ENCODE data around the gene PDHX.
A peak's percentile ranks its signal among the peaks of the same experiment; 100 is the strongest.

PDHX gene

DNA sequence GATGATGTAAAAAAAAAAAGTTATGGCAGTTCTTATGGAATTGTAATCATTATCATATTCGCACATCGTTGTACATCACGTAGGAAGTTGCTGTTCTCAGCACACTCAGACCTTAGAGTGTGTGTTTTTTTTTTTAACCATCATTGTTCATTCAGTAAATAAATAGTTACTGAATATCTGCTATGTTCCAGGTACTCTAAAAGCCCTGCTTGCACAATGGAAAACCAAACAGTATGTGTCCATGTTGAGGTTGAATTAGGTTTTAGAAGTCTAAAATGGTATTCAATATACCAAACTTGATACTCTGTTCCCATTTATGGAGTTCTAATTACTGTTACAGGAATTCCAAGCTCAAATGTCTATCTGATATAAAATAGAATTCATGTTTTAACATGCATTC is 41.2 kb downstream of the PDHX start:
- DNase-seq (ENCODE audit: low read depth): no peak

DNA sequence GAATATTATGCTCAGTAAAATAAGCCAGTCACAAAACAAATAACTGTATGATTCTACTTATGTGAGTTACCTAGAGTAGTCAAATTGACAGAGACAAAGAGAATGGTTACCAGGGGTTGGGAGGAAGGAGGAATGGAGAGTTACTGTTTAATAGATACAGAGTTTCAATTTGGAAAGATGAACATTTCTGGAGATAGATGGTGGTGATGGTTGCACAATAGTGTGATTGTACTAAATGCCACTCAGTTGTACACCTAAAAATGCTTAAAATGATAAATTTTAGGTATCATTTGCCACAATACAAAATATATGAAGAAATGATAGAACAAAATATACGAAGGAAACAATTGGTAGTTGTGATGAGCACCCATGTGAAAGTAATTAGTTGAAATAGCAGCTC is 43.4 kb downstream of the PDHX start:
- no peak for DNase-seq (ENCODE audit: low read depth)

DNA sequence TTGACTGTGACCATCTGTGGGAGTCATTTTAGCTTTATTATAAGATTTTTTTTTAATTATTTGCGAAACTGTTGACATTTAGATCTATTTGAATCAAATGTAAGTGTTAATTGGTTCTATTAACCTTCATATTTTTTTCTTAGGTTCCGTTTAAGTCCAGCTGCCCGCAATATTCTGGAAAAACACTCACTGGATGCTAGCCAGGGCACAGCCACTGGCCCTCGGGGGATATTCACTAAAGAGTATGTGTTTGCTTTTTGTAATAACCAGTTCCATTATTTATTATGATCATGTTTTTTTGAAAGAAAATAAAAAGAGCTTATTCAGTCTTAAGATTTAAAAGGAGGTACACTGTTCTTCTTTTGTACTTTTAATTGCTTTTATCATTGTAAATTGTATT is 43.9 kb downstream of the PDHX start:
- DNase-seq (ENCODE audit: low read depth): no peak

DNA sequence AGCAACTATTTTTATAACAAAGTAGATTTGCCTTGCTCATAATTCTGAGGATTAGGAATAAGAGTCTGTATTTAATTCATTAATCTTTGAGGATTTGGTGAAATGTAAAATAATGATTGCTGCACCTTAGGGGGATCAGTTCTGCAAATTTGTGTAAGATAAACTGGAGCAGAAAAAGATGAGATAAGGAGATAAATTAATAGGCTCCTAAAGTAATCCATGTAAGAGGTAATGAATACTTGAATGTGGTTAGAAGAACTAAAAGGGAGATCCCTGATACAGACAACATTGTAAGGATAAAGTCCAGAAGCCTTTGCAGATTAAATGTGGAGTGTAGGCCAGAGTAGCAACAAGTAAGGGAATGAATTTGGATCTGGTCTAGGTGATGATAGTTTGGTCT is 45.6 kb downstream of the PDHX start:
- DNase-seq (ENCODE audit: low read depth): no peak

DNA sequence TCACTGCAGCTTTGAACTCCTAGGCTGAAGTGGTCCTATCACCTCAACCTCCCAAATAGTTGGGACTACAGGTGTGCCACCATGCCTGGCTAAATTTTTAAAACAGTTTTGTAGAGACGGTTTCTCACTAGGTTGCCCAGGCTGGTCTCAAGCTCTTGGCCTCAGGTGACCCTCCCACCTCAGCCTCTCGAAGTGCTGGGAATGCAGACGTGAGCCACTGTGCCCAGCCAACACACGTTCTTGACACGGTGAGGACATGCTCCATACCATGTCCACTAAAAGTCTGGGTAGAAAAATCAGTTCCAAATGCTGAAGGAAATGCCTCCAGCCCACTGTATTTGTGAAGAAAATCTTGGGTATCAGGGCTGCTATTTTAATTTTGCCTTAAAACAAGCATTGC is 46.9 kb downstream of the PDHX start:
- no peak for DNase-seq (ENCODE audit: low read depth)

GRCh38 chr11:34964610-34965331 is 48.4 kb downstream of the PDHX start:
- no peak for DNase-seq (ENCODE audit: low read depth)

DNA sequence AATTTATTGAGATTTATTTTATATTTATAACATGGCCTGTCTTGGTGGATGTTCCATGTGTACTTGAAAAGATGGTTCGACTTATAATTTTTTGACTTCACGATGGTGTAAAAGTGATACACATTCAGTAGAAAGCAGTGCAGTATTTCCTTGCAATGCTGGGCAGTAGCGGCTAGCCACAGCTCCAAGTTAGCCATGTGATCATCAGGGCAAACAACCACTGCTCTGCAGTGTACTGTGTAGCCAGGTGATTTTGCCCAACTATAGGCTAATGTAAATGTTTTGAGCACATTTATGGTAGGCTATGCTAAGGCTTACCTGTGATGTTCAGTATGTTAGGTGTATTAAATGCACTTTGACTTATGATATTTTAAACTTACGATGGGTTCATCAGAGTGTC is 52.4 kb downstream of the PDHX start:
- DNase-seq (ENCODE audit: low read depth): no peak

- no peak for DNase-seq (ENCODE audit: low read depth)
Measured at GRCh38 chr11:34970033-34970432, 53.6 kb downstream of the PDHX start.

DNA sequence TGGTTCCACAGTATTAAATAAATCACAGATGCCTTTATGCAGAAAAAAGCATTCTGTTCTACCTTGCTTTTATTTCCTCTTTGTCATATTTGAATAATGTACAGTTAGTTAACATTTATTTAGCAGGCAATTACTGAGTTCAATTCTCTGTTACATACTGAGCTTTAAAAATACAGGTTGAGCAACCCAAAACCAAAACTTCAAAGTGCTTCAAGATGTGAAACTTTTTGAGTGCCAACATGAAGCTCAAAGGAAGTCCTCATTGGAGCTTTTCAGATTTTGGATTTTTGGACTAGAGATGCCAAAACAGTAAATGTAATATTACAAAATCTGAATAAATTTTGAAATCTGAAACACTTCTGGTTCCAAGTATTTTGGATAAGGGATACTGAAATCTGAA is 54.1 kb downstream of the PDHX start:
- no peak for DNase-seq (ENCODE audit: low read depth)

- DNase-seq (ENCODE audit: low read depth): no peak
Measured at GRCh38 chr11:34971928-34972327, 55.5 kb downstream of the PDHX start.

GRCh38 chr11:34972366-34972765 is 55.9 kb downstream of the PDHX start:
- no peak for DNase-seq (ENCODE audit: low read depth)

DNA sequence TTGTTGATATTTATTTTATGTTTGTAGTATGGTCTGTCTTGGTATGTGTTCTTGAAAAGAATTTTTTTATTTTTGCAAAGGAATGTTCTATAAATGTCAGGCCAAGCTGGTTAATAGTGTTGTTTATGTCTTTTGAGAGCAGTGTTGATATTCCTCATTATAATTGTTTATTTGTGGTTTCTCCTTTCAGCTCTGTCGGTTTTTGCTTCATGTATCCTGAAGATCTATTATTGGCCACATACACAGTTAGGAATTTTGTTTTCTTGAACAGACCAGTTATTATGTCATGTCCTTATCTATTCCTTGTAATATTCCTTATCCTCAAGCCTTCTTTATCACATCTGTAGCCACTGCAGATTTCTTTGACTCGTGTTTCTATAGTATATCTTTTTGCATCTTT is 56.5 kb downstream of the PDHX start:
- DNase-seq (ENCODE audit: low read depth): peak; percentile 83

- DNase-seq (ENCODE audit: low read depth): no peak
Measured at GRCh38 chr11:34975482-34975881, 59.1 kb downstream of the PDHX start.

- DNase-seq (ENCODE audit: low read depth): peak; percentile 15
Measured at GRCh38 chr11:34976496-34977088, 60.2 kb downstream of the PDHX start.

GRCh38 chr11:34977089-34977912 is 60.9 kb downstream of the PDHX start:
- DNase-seq (ENCODE audit: low read depth): peak; percentile 96

DNA sequence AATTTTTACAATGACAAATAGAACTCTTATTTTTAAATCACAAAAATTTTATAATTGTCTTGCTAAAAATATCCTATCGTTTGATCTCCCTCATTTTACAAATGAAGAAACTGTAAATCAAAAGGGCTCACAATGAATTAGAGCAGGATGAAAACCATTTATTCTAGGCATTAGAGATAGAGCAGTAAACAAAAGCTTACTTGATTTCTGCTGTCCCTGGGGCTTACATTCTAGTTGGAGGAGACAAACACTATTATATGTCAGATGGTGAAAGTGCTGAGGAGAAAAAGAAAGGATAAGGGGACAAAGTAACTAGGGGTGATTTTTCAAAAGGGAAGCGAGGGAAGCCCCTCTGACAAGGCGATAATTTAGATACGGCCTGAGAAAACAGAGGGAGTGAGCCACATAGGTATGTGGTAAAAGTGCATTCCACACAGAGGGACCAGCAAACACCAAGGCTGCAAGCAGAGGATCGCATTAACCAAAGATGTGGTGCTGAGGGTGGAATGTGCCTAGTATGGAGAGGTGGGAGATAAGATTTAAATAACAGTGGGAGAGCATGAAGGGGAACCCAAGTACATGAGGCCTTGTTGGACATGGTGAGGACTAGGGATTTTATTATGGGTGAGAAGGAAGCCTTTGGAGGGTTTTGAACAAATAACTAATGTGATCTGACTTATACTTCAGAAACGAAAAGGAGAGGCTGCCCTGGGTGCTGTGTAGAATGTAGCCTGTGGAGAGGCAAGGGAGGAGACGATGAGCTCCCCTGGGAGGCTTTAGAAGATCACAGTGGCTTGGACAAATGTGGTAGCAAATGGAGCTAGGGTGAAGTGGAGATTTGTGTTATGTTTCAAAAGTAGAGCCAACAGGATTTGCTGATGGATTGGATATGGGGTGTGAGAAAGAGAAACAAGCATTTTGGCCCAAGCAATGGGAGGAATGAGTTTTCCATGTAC is 62.1 kb downstream of the PDHX start:
- peak; percentile 31 for DNase-seq (ENCODE audit: low read depth)

- no peak for DNase-seq (ENCODE audit: low read depth)
Measured at GRCh38 chr11:34984514-34984913, 68.1 kb downstream of the PDHX start.

- DNase-seq (ENCODE audit: low read depth): peak; percentile 10
Measured at GRCh38 chr11:34986883-34987520, 70.6 kb downstream of the PDHX start.

DNA sequence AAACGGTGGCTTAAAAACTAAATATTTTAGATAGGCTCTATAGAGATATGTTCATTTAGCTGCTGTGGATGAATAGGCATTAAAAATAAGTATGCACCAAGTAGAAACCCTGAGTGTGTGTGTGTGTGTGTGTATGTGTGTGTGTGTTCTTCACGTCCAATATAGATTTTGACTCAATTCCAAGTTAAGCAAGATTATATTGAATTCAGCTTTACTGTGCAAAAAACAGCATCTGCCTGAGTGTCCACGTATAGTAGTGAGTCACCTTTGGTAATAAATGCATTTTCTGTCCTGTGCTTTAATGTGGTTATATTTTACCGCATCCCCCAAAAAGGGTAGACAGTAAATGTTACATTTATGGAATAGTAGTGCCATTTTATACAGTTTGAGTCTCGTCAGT is 71.2 kb downstream of the PDHX start:
- peak; percentile 66 for DNase-seq (ENCODE audit: low read depth)

DNA sequence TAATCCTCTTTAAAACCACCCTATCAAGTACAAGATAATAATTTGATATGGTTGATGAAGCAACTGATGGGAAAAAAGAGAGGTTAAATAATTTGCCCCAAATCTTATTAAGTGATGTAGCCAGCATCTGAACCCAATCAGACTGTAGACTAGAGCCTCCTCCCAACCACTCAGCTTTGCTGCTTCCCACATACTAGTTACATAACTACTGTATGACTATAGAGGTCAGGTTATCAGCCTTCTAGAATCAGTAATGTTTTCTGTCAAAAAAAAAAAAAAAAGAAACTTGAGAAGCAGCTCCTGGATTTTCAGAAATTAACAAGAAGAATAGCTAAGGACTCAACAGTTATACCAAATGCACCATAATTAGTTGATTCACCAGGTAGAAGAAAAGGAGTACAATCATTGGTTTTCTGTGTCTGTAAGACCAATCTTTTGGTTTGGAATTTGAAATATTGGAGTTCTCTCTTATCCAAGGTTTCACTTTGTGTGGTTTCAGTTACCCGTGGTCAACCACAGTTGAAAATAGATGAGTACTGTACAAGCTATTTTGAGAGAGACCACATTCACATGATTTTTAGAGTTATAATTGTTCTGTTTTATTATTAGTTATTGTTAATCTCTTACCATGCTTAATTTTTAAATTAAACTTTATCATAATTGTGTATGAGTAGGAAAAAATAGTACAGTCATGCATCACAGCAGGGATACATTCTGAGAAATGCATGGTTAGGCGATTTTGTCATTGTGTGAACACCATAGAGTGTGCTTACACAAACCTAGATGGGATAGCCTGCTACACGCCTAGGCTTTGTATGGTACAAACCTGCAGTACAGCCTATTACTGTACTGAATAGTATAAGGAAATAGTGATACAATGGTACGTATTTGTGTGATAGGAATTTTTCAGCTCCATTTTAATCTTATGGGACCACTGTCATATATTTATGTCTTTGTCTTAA is 72.2 kb downstream of the PDHX start:
- DNase-seq (ENCODE audit: low read depth): peak; percentile 63

All from ELR (cell line).